Natural killer cell treated with Interleukin-12 subunit alpha and Interleukin-12 subunit beta and Interleukin-15 and Interleukin-18, amount 100 ng/mL, for 72 hours (primary cell): ENCODE measurements around the gene B3GLCT. TPM values are rescaled to one million over a fixed set of nuclear protein-coding genes. Genes with fewer than 3 reads are reported as not detected.

ENCODE experiments used
- ATAC-seq, 2 donors: fragments of 150-1000 bp; cut with Tn5 transposase in 1 of 2; sonication (Bioruptor Pico), chemical (Tn5 transposase) in 1 of 2; 2 replicates each; pipeline ENCODE4 v1.10.0; 2021
- DNase-seq: peaks from one replicate; pipeline ENCODE4 v3.0.0; 2022; ENCODE audit warnings: low spot score
- H3K27ac Mint-ChIP-seq, 2 donors: 1 replicate in 1 of 2; 2 replicates in 1 of 2; pipeline ENCODE4 v1.8.0; 2022; ENCODE audit warnings: mixed read lengths in 2 of 2, mild to moderate bottlenecking in 1 of 2, moderate library complexity in 1 of 2
- H3K27me3 Mint-ChIP-seq, 2 donors: 1 replicate in 1 of 2; 2 replicates in 1 of 2; pipeline ENCODE4 v1.8.0; 2022; ENCODE audit warnings: mixed read lengths in 2 of 2
- H3K36me3 Mint-ChIP-seq: one replicate; pipeline ENCODE4 v1.8.0; 2022; ENCODE audit warnings: mixed read lengths
- H3K4me1 Mint-ChIP-seq, 2 donors: 1 replicate in 1 of 2; 2 replicates in 1 of 2; pipeline ENCODE4 v1.8.0; 2022; ENCODE audit warnings: low read depth in 2 of 2, mixed read lengths in 2 of 2, mild to moderate bottlenecking in 1 of 2
- H3K4me3 Mint-ChIP-seq: one replicate; pipeline ENCODE4 v1.8.0; 2022; ENCODE audit warnings: mixed read lengths
- H3K9me3 Mint-ChIP-seq: 2 replicates; pipeline ENCODE4 v1.8.0; 2022; ENCODE audit warnings: mixed read lengths
- total RNA-seq, 2 donors: library from RNA; stranded (reverse); gene quantifications; one replicate each; pipeline ENCODE4 v1.2.3, GENCODE V29; 2022

Gene B3GLCT
- total RNA-seq, 2 donors from 2014 or later: 5.1 to 5.7 TPM

GRCh38 chr13:31221057-31221456 lies 21.3 kb downstream of the B3GLCT start:
- Mint-ChIP-seq H3K4me1 (no peaks in the 10 kb centered on the region), H3K4me3 (no peak overlapping the region), H3K27ac (no peak overlapping the region), H3K27me3 (no peaks in the 10 kb centered on the region), H3K36me3 (peaks cover 6% of the 10 kb centered on the region), H3K9me3 (no peaks in the 10 kb centered on the region)
- ATAC-seq: no peak
- DNase-seq: no peak

GRCh38 chr13:31223215-31223614 lies 23.4 kb downstream of the B3GLCT start:
- ATAC-seq: no peak
- Mint-ChIP-seq H3K36me3 (no peaks in the 10 kb centered on the region), H3K4me3 (no peak overlapping the region), H3K27me3 (no peaks in the 10 kb centered on the region), H3K9me3 (no peaks in the 10 kb centered on the region), H3K27ac (no peak overlapping the region), H3K4me1 (no peaks in the 10 kb centered on the region)
- no peak for DNase-seq

GRCh38 chr13:31223640-31224039 lies 23.9 kb downstream of the B3GLCT start:
- Mint-ChIP-seq H3K27me3 (no peaks in the 10 kb centered on the region), H3K27ac (no peak overlapping the region), H3K4me1 (peaks cover 0 to 3% of the 10 kb centered on the region in 2 donors), H3K9me3 (no peaks in the 10 kb centered on the region), H3K4me3 (no peak overlapping the region), H3K36me3 (no peaks in the 10 kb centered on the region)
- no peak for DNase-seq
- no peak for ATAC-seq

GRCh38 chr13:31224174-31224669 lies 24.4 kb downstream of the B3GLCT start:
- H3K27ac Mint-ChIP-seq: no peak overlapping the region
- H3K4me3 Mint-ChIP-seq: no peak overlapping the region
- ATAC-seq: no peak
- no peaks in the 10 kb centered on the region for H3K27me3 Mint-ChIP-seq
- no peaks in the 10 kb centered on the region for H3K36me3 Mint-ChIP-seq
- peaks cover 0 to 3% of the 10 kb centered on the region in 2 donors for H3K4me1 Mint-ChIP-seq
- no peak for DNase-seq
- no peaks in the 10 kb centered on the region for H3K9me3 Mint-ChIP-seq

- ATAC-seq (no peak), DNase-seq (no peak)
- Mint-ChIP-seq H3K4me3 (no peak overlapping the region), H3K36me3 (no peaks in the 10 kb centered on the region), H3K9me3 (no peaks in the 10 kb centered on the region), H3K27me3 (no peaks in the 10 kb centered on the region), H3K4me1 (peaks cover 0 to 3% of the 10 kb centered on the region in 2 donors), H3K27ac (no peak overlapping the region)
These were observed 25.3 kb downstream of the B3GLCT start for GRCh38 chr13:31224963-31225559.

- Mint-ChIP-seq H3K27ac (no peak overlapping the region), H3K4me1 (peaks cover 0 to 3% of the 10 kb centered on the region in 2 donors), H3K27me3 (no peaks in the 10 kb centered on the region), H3K4me3 (no peak overlapping the region), H3K9me3 (no peaks in the 10 kb centered on the region), H3K36me3 (no peaks in the 10 kb centered on the region)
- no peak for DNase-seq
- ATAC-seq: no peak
These were observed 26.4 kb downstream of the B3GLCT start for GRCh38 chr13:31225998-31226675.

GRCh38 chr13:31227063-31227462 lies 27.3 kb downstream of the B3GLCT start:
- H3K4me1 Mint-ChIP-seq: peaks cover 0 to 3% of the 10 kb centered on the region in 2 donors
- no peak for DNase-seq
- no peak overlapping the region for H3K4me3 Mint-ChIP-seq
- H3K27me3 Mint-ChIP-seq: no peaks in the 10 kb centered on the region
- ATAC-seq: no peak
- H3K27ac Mint-ChIP-seq: no peak overlapping the region
- no peaks in the 10 kb centered on the region for H3K9me3 Mint-ChIP-seq
- no peaks in the 10 kb centered on the region for H3K36me3 Mint-ChIP-seq

- Mint-ChIP-seq H3K36me3 (no peaks in the 10 kb centered on the region), H3K4me3 (no peak overlapping the region), H3K9me3 (no peaks in the 10 kb centered on the region), H3K27ac (no peak overlapping the region), H3K4me1 (peaks cover 0 to 3% of the 10 kb centered on the region in 2 donors), H3K27me3 (no peaks in the 10 kb centered on the region)
- DNase-seq: no peak
- ATAC-seq: no peak
These were observed 28.1 kb downstream of the B3GLCT start for GRCh38 chr13:31227870-31228269.

- Mint-ChIP-seq H3K27ac (no peak overlapping the region), H3K4me1 (peaks cover 0 to 2% of the 10 kb centered on the region in 2 donors), H3K9me3 (no peaks in the 10 kb centered on the region), H3K36me3 (no peaks in the 10 kb centered on the region), H3K4me3 (no peak overlapping the region), H3K27me3 (no peaks in the 10 kb centered on the region)
- ATAC-seq (peak; percentile 28 to 48), DNase-seq (no peak)
These were observed 35.0 kb downstream of the B3GLCT start for GRCh38 chr13:31234729-31235128.

GRCh38 chr13:31236211-31236786 lies 36.5 kb downstream of the B3GLCT start:
- H3K4me1 Mint-ChIP-seq: peaks cover 0 to 2% of the 10 kb centered on the region in 2 donors
- no peak for ATAC-seq
- no peaks in the 10 kb centered on the region for H3K36me3 Mint-ChIP-seq
- H3K27me3 Mint-ChIP-seq: no peaks in the 10 kb centered on the region
- no peak overlapping the region for H3K4me3 Mint-ChIP-seq
- no peak overlapping the region for H3K27ac Mint-ChIP-seq
- DNase-seq: no peak
- H3K9me3 Mint-ChIP-seq: no peaks in the 10 kb centered on the region

- Mint-ChIP-seq H3K9me3 (no peaks in the 10 kb centered on the region), H3K36me3 (no peaks in the 10 kb centered on the region), H3K4me1 (peaks cover 0 to 2% of the 10 kb centered on the region in 2 donors), H3K27me3 (no peaks in the 10 kb centered on the region), H3K4me3 (no peak overlapping the region), H3K27ac (no peak overlapping the region)
- no peak for DNase-seq
- ATAC-seq: no peak
These were observed 41.1 kb downstream of the B3GLCT start for GRCh38 chr13:31240921-31241320.

- DNase-seq: no peak
- Mint-ChIP-seq H3K4me3 (no peak overlapping the region), H3K36me3 (no peaks in the 10 kb centered on the region), H3K9me3 (no peaks in the 10 kb centered on the region), H3K27me3 (no peaks in the 10 kb centered on the region), H3K27ac (no peak overlapping the region), H3K4me1 (peaks cover 0 to 2% of the 10 kb centered on the region in 2 donors)
- ATAC-seq: no peak
These were observed 42.6 kb downstream of the B3GLCT start for GRCh38 chr13:31242367-31242766.

GRCh38 chr13:31242916-31243315 lies 43.1 kb downstream of the B3GLCT start:
- Mint-ChIP-seq H3K4me3 (no peak overlapping the region), H3K36me3 (no peaks in the 10 kb centered on the region), H3K4me1 (peaks cover 0 to 2% of the 10 kb centered on the region in 2 donors), H3K27me3 (no peaks in the 10 kb centered on the region), H3K27ac (no peak overlapping the region), H3K9me3 (no peaks in the 10 kb centered on the region)
- ATAC-seq (no peak), DNase-seq (no peak)

- H3K36me3 Mint-ChIP-seq: peaks cover 6% of the 10 kb centered on the region
- H3K9me3 Mint-ChIP-seq: no peaks in the 10 kb centered on the region
- H3K4me3 Mint-ChIP-seq: no peak overlapping the region
- no peaks in the 10 kb centered on the region for H3K27me3 Mint-ChIP-seq
- H3K27ac Mint-ChIP-seq: no peak overlapping the region
- no peak for DNase-seq
- no peaks in the 10 kb centered on the region for H3K4me1 Mint-ChIP-seq
- no peak for ATAC-seq
These were observed 46.0 kb downstream of the B3GLCT start for GRCh38 chr13:31245598-31246373.
